ENCODE results near the gene PLEKHG4B.

DNA sequence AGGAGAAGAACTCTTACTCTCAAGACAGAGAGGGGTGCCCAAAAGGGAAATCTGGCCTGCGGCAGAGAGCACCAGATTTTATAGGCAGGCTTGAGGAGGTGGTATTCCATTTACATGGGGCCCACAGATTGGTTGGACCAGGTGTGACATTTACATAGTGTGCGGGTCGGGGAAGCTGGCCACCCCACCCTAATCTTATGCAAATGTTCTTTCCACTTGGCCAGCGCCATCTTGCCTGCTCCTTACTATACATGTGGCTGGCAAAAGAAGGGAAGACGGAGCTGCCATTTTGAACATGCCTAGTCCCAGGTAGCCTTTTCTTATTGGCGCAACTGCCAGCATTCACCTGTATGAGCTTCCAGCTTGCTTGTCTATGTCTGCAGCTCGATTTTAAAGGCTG is 34.8 kb downstream of the PLEKHG4B start:
- TF ChIP-seq MXI1 (IDR thresholded peaks at IDR 0.05; ENCODE audit: borderline replicate concordance, low read depth, low read length) (no peak), RAD21 (IDR thresholded peaks at IDR 0.05; ENCODE audit: low read length) (no peak), MAFK (IDR thresholded peaks at IDR 0.05; ENCODE audit: low read depth, low read length) (no peak), SMC3 (IDR thresholded peaks at IDR 0.05; ENCODE audit: low read depth, low read length) (no peak), BHLHE40 (IDR thresholded peaks at IDR 0.05; ENCODE audit: low read depth, low read length) (no peak), RCOR1 (IDR thresholded peaks at IDR 0.05; ENCODE audit: insufficient replicate concordance, low read length) (no peak), CEBPB (IDR thresholded peaks at IDR 0.05; ENCODE audit: low read depth, low read length) (no peak), CHD1 (IDR thresholded peaks at IDR 0.05; ENCODE audit: low read depth, low read length) (no peak), POLR2A (IDR thresholded peaks at IDR 0.05; ENCODE audit: low read depth, low read length) (no peak), RFX5 (IDR thresholded peaks at IDR 0.05; ENCODE audit: low read depth, low read length) (no peak), MAZ (IDR thresholded peaks at IDR 0.05; ENCODE audit: borderline replicate concordance, low read depth, low read length) (no peak)
- TF ChIP-seq, protein P1, sequence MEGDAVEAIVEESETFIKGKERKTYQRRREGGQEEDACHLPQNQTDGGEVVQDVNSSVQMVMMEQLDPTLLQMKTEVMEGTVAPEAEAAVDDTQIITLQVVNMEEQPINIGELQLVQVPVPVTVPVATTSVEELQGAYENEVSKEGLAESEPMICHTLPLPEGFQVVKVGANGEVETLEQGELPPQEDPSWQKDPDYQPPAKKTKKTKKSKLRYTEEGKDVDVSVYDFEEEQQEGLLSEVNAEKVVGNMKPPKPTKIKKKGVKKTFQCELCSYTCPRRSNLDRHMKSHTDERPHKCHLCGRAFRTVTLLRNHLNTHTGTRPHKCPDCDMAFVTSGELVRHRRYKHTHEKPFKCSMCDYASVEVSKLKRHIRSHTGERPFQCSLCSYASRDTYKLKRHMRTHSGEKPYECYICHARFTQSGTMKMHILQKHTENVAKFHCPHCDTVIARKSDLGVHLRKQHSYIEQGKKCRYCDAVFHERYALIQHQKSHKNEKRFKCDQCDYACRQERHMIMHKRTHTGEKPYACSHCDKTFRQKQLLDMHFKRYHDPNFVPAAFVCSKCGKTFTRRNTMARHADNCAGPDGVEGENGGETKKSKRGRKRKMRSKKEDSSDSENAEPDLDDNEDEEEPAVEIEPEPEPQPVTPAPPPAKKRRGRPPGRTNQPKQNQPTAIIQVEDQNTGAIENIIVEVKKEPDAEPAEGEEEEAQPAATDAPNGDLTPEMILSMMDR (conservative IDR thresholded peaks at IDR 0.05; ENCODE audit: low read depth, low read length) = no peak
- TF ChIP-seq, protein P2, sequence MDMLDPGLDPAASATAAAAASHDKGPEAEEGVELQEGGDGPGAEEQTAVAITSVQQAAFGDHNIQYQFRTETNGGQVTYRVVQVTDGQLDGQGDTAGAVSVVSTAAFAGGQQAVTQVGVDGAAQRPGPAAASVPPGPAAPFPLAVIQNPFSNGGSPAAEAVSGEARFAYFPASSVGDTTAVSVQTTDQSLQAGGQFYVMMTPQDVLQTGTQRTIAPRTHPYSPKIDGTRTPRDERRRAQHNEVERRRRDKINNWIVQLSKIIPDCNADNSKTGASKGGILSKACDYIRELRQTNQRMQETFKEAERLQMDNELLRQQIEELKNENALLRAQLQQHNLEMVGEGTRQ (IDR thresholded peaks at IDR 0.05; ENCODE audit: low read depth, low read length) = no peak

Measured in IMR-90 (cell line).